Fibroblast of lung (primary cell): ENCODE measurements around the gene COX5B. TPM values are rescaled to one million over a fixed set of nuclear protein-coding genes. Genes with fewer than 3 reads are reported as not detected.
"Not testable (repeated sequence)": the region's sequence is repeated elsewhere in the genome, so short reads cannot be mapped to it uniquely, and the experiment has no call there.

Source experiments
- DNase-seq, 2 donors: peaks; one replicate each; pipeline versions ENCODE4 v3.0.0 to v3.0.0-alpha.2; 2010; ENCODE audit warnings: low read depth in 2 of 2
- H2AFZ ChIP-seq: 2 replicates; pipeline ENCODE4 v1.5.1; 2012; ENCODE audit warnings: low read length, control low read depth, inconsistent platforms
- H3K27ac ChIP-seq: 2 replicates; pipeline ENCODE4 v1.5.1; 2011; ENCODE audit warnings: low read length, control low read depth; ENCODE audit not compliant: insufficient read depth
- H3K27me3 ChIP-seq: 2 replicates; pipeline ENCODE4 v1.5.1; 2011; ENCODE audit warnings: mild to moderate bottlenecking, low read length; ENCODE audit not compliant: control insufficient read depth, insufficient read depth
- H3K36me3 ChIP-seq: 2 replicates; pipeline ENCODE4 v1.5.1; 2011; ENCODE audit warnings: low read length; ENCODE audit not compliant: control insufficient read depth, insufficient read depth
- H3K4me1 ChIP-seq: 2 replicates; pipeline ENCODE4 v1.5.1; 2011; ENCODE audit warnings: low read length; ENCODE audit not compliant: control insufficient read depth, insufficient read depth; ENCODE audit errors: extremely low read depth
- H3K4me2 ChIP-seq: 2 replicates; pipeline ENCODE4 v1.5.1; 2011; ENCODE audit warnings: low read length, control low read depth; ENCODE audit not compliant: insufficient read depth; ENCODE audit errors: extremely low read depth
- H3K4me3 ChIP-seq, 4 experiments: fragments of 200-600 bp in 1 of 4; sonication (generic) in 1 of 4; replicated peaks in 1 of 4; 2 replicates each; pipeline ENCODE4 v1.5.1; 2011 to 2016; ENCODE audit warnings: low read length in 4 of 4, low read depth in 3 of 4, mild to moderate bottlenecking in 3 of 4, control low read depth in 2 of 4, inconsistent platforms in 1 of 4, mixed read lengths in 1 of 4; ENCODE audit not compliant: insufficient read depth in 1 of 4; ENCODE audit errors: control extremely low read depth in 1 of 4
- H3K79me2 ChIP-seq: 2 replicates; pipeline ENCODE4 v1.5.1; 2012; ENCODE audit warnings: mild to moderate bottlenecking, low read length, inconsistent platforms; ENCODE audit not compliant: control insufficient read depth, insufficient read depth
- H3K9ac ChIP-seq: 2 replicates; pipeline ENCODE4 v1.5.1; 2011; ENCODE audit warnings: mild to moderate bottlenecking, low read length, control low read depth; ENCODE audit not compliant: insufficient read depth
- H3K9me3 ChIP-seq: 2 replicates; pipeline ENCODE4 v1.5.1; 2012; ENCODE audit warnings: low read depth, low read length; ENCODE audit not compliant: control insufficient read depth, insufficient read depth
- H4K20me1 ChIP-seq: 2 replicates; pipeline ENCODE4 v1.5.1; 2011; ENCODE audit warnings: low read length; ENCODE audit not compliant: control insufficient read depth, insufficient read depth; ENCODE audit errors: extremely low read depth
- EZH2 ChIP-seq: IDR thresholded peaks from 2 replicates; pipeline ENCODE4 v1.5.1; 2012; ENCODE audit warnings: low read length, control low read depth, mild to moderate bottlenecking; ENCODE audit errors: missing control alignments
- polyA plus RNA-seq, 2 donors: library from polyadenylated mRNA; depleted of rRNA in 1 of 2; stranded (reverse) in 1 of 2; unstranded in 1 of 2; fragments of >200 nt; gene quantifications; 2 replicates each; pipeline ENCODE4 v1.2.1, GENCODE V29; 2011 to 2012; ENCODE audit warnings: missing spikeins in 1 of 2
- total RNA-seq: library from RNA; depleted of rRNA; stranded (reverse); fragments of >200 nt; gene quantifications from 2 replicates; pipeline ENCODE4 v1.2.1, GENCODE V29; 2014
- TF ChIP-seq, protein P1 (sequence below), 2 donors: IDR thresholded peaks in 1 of 2; conservative IDR thresholded peaks in 1 of 2; 1 replicate in 1 of 2; 2 replicates in 1 of 2; pipeline ENCODE4 v1.5.1; 2011 to 2012; ENCODE audit warnings: low read length in 2 of 2, control low read depth in 1 of 2, inconsistent platforms in 1 of 2, low read depth in 1 of 2, mild to moderate bottlenecking in 1 of 2

Gene COX5B
- total and polyA plus RNA-seq, 2 donors (not counting 1 experiment from before 2014, with no cell fraction given): 257 to 381 TPM

DNA sequence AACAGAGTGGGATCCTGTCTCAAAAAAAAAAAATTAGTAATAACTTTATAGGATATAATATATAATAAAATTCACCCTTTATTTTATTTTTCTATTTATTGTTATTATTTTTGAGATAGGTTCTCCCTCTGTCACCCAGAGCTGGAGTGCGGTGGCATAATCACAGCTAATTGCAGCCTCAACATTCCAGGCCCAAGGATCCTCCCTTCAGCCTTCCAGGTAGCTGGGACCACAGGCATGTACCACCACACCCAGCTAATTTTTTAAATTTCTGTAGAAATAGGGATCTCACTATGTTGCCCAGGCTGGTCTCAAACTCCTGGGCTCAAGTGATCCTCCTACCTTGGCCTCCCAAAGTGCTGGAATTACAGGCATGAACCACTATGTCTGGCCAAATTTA lies 24.6 kb downstream of the COX5B start:
- H3K27ac ChIP-seq: no peak overlapping the region
- no peak overlapping the region for H3K9ac ChIP-seq
- H3K27me3 ChIP-seq: no peaks in the 10 kb centered on the region
- no peaks in the 10 kb centered on the region for H4K20me1 ChIP-seq
- DNase-seq: no peak
- TF ChIP-seq, protein P1, sequence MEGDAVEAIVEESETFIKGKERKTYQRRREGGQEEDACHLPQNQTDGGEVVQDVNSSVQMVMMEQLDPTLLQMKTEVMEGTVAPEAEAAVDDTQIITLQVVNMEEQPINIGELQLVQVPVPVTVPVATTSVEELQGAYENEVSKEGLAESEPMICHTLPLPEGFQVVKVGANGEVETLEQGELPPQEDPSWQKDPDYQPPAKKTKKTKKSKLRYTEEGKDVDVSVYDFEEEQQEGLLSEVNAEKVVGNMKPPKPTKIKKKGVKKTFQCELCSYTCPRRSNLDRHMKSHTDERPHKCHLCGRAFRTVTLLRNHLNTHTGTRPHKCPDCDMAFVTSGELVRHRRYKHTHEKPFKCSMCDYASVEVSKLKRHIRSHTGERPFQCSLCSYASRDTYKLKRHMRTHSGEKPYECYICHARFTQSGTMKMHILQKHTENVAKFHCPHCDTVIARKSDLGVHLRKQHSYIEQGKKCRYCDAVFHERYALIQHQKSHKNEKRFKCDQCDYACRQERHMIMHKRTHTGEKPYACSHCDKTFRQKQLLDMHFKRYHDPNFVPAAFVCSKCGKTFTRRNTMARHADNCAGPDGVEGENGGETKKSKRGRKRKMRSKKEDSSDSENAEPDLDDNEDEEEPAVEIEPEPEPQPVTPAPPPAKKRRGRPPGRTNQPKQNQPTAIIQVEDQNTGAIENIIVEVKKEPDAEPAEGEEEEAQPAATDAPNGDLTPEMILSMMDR (conservative IDR thresholded peaks at IDR 0.05 in 1 of 2, IDR thresholded peaks at IDR 0.05 in 1 of 2; ENCODE audit: low read depth in 1 of 2, low read length in 2 of 2): no peak
- TF ChIP-seq EZH2: no peak
- H3K79me2 ChIP-seq: no peaks in the 10 kb centered on the region
- H2AFZ ChIP-seq: no peak overlapping the region
- H3K4me1 ChIP-seq: no peaks in the 10 kb centered on the region
- no peak overlapping the region for H3K4me3 ChIP-seq
- H3K4me2 ChIP-seq: no peak overlapping the region
- no peaks in the 10 kb centered on the region for H3K36me3 ChIP-seq
- H3K9me3 ChIP-seq: no peaks in the 10 kb centered on the region

DNA sequence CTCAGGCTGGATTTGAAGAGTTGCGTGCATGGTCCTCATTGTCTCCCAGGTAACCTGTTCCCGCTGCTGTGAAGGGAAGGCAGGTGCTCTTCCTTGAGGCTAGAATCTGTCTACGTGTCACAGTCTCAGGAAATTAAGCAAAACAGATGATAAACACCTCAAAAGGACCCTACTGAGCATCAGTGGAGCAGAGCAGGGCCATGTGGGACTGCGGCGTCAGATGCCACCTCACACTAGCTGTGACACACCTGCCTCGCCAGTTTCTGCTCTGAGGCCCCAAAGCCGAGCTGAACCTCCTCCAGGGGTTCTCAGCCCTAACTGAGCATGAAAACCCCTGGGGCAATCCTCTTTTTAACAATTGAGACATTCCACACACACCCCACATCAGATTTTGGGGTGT lies 25.7 kb downstream of the COX5B start:
- H3K4me1 ChIP-seq: no peaks in the 10 kb centered on the region
- H3K36me3 ChIP-seq: no peaks in the 10 kb centered on the region
- no peak overlapping the region for H3K27ac ChIP-seq
- no peak overlapping the region for H3K4me2 ChIP-seq
- H3K27me3 ChIP-seq: no peaks in the 10 kb centered on the region
- no peak overlapping the region for H3K4me3 ChIP-seq
- H3K9me3 ChIP-seq: no peaks in the 10 kb centered on the region
- H3K9ac ChIP-seq: no peak overlapping the region
- no peaks in the 10 kb centered on the region for H4K20me1 ChIP-seq
- DNase-seq: no peak
- no peak overlapping the region for H2AFZ ChIP-seq
- no peak for TF ChIP-seq EZH2
- TF ChIP-seq, protein P1 (conservative IDR thresholded peaks at IDR 0.05 in 1 of 2, IDR thresholded peaks at IDR 0.05 in 1 of 2; ENCODE audit: low read depth in 1 of 2, low read length in 2 of 2): no peak
- H3K79me2 ChIP-seq: no peaks in the 10 kb centered on the region

DNA sequence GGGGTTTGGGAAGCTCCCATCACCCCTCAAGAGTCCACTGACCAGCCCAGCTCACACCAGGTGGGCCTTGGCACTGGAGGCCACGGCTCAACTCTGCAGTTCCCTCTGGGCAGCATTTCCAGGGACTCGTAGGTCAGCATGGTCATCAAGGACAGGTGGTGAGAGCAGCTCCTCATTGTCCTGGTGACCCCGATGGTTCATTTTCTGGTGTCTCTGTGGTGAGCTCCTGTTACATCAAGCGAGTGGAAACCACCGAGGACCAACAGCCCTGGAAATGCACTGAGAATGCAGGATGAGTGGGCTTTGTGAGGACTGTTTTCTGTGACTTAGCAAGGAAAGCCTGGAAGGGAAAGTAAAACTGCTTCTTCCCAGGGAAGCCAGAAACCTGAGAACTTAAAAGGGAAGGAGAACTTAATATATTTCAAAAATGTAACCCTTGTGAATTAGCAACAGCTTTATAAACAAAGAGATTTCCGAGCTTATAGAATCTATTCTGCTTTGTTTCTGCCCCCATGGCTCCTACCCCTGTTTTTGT lies 26.8 kb downstream of the COX5B start:
- not testable (repeated sequence) for H2AFZ ChIP-seq, H3K9me3 ChIP-seq, H3K27me3 ChIP-seq, H3K79me2 ChIP-seq, H4K20me1 ChIP-seq, H3K27ac ChIP-seq, H3K4me1 ChIP-seq, H3K36me3 ChIP-seq, H3K4me3 ChIP-seq, H3K4me2 ChIP-seq, DNase-seq, H3K9ac ChIP-seq
